NCI-H1105 treated with DMSO at 0.1 percent for 48 hours (cell line): ENCODE data around the gene IL18BP.

ENCODE experiments used
- DNase-seq: peaks from one replicate; lab custom pipeline; 2025; lab: John Stamatoyannopoulos, UW

The IL18BP gene

DNA sequence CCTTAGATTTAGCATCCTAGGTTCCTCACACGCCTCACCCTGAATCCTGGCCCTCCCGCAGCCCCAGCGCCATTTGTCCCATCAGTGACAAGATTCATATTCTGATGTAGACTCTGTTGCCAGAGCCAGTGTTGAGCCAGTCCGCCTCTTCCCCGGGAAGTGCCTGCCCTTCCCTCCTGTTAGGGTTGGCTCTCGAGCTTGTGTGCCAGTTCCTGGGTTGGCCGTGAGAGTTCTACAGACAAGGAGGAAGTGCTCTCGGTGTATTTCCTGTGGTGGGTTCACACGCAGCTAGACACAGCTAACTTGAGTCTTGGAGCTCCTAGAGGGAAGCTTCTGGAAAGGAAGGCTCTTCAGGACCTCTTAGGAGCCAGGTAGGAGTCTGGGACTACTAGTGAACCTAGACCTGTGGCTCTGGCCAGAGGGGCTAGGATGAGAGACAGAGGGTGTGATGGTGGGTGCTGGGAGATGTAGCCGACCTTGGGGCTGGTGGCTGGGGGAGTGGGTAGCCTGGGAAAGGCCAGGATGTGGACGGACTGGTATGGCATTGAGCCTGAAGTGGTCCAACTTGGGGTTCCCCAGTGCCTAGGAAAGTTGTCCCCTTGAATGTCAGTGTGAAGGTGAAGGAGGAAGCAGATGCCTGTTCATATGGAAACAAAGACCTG, at the start of gene IL18BP:
Gene IL18BP, plus strand, starts transcription at position 261 of the 662 bp plus-strand sequence. CDS start 1,076 bp downstream, outside the sequence.
- DNase-seq = no peak

DNA sequence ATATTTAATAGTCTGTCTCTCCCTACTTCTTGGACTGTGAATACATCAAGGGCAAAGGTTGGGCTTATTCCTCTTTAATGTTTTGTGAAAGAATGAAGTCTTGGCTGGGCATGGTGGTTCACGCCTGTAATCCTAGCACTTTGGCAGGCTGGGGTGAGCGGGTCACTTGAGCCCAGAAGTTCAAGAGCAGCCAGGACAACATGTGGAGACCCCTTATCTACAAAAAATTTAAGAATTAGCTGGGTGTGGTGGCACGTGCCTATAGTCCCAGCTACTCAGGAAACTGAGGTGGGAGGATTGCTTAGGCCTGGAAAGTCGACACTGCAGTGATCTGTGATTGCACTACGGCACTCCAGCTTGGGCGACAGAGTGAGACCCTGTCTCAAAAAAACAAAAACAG, 49.7 kb upstream of the IL18BP start:
- DNase-seq = no peak

DNA sequence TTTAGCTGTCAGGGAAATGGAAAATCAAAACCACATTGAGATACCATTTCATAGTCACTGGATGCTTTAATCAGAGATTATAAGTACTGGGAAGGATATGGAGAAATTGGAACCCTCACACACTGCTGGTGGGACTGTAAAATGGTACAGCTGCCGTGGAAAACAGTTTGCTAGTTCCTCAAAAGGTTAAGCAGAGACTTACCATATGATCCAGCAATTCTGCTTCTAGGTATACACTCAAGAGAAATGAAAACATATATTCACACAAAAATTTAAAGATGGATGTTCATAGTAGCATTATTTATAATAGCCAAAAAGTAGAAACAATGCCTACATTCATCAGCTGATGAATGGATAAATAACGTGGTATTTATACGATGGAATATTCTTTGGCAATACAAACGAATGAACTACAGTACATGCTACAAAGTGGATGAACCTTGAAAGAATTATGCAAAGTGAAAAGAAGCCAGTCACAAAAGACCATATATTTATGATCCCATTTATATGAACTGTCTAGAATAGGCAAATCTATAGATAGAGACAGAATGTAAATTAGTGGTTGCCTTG, 46.9 kb upstream of the IL18BP start:
- DNase-seq = no peak

DNA sequence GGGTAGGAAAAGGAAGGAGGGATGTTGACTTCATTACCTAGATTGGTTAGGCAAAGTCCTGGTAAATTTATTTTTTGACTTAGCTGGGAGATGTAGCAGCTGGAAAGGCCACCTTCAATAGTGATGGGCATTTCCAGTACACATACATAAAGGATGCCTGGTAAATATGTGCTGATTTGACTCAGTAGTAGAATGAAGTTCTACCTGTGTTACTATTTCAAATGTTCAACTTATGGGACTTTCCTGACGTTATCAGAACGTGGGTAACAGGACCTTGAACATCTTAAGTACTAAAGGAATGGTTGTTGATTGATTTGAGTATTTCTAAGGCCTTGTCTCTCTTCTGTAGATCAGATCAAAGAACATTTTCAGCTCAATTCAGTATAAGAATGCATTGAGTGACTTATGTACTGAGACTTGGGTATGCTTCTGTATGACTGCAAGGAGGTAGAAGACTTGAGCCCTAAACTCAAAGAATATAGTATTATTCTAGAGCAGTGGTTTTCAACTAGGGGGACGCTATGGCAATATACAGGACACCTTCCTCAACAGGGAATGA, 42.7 kb upstream of the IL18BP start:
- DNase-seq = no peak

DNA sequence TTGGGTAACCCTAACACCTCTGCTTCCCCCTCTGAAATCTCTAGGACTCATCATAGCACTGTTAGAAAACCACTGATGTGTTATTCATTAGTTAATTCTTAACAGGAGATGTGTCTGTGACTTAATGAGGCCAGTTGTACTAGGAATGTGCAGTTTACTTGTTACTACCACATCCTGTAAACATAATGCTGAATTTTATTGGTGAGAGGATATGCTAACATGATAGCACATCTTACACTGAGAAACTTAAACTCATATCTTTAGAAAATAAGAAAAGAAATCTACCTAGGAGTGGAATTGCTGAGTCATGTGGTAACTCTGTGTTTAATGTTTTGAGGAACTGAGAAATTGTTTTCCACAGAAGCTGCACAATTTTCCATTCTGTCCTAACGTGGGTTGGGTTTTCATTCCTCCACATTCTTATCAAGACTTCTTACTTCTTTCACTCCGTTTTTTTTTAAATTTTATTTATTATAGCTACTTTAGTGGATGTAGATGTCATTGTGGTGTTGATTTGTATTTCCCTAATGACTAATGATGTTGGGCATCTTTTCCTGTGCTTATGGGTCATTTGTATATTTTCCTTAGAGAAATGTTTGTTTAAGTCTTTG, 36.2 kb upstream of the IL18BP start:
- DNase-seq = no peak

DNA sequence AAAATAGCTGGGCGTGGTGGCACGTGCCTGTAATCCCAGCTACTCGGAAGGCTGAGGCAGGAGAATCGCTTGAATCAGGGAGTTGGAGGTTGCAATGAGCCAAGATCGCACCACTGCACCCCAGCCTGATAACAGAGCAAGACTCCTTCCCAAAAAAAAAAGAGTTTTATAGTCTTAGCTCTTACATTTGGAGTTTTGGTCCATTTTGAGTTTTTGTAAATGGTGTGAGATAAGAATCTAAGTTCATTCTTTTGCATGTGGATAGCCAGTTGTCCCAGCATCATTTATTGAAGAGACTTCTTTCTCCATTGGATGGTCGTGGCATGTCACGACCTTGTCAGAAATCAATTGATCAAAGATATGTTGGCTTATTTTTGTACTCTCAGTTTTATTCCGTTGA, 35.2 kb upstream of the IL18BP start:
- no peak for DNase-seq

DNA sequence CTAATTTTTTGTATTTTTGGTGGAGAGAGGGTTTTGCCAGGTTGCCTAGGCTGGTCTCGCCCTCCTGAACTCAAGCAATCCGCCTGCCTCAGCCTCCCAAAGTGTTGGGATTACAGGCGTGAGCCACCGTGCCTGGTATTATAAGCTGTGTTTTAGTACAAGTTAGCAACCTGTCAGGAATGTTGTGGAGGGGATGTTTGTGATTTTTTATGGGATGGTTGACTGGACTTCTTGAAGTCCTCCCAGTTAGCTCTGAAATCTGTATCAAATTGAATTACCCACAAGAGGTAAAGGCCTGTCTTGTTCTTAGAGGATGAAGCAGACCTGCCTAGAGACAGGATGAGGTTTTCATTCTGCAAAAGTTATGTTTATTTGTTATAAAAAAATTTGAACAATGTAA, 34.1 kb upstream of the IL18BP start:
- DNase-seq = no peak

DNA sequence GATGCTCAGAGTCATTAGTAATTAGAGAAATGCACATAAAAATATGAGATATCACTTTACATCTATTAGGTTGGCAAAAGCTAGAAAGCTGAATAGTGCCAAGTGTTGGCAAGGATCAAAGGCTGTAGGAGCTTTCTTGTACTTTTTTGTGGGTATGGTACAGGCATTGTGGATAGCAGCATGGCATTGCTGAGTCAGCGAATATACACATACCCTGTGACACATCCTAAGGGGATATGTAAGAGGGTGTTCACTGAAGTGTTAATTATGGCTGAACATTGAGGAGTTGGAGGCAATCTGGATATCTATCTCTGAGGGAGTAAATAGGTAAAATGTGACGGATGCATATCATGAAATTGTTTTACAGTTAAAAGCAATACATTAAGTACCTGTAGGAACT, 27.0 kb upstream of the IL18BP start:
- DNase-seq = no peak

DNA sequence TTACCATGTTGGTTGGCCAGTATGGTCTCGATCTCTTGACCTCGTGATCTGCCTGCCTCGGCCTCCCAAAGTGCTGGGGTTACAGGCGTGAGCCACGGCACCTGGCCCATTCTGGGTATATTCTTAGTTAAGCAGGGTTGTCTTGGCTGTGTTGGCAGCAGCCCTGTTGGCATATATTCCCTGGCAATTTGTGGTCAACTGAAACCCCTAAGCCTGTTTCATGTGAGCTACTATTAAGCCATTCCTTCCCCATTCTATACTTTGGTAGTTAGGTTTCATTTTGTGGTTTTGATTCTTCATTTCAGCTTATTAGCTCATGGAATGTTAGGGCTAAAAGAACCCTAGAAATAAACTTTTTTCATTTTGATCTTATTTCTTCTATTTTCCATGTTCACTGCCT, 22.2 kb upstream of the IL18BP start:
- no peak for DNase-seq

DNA sequence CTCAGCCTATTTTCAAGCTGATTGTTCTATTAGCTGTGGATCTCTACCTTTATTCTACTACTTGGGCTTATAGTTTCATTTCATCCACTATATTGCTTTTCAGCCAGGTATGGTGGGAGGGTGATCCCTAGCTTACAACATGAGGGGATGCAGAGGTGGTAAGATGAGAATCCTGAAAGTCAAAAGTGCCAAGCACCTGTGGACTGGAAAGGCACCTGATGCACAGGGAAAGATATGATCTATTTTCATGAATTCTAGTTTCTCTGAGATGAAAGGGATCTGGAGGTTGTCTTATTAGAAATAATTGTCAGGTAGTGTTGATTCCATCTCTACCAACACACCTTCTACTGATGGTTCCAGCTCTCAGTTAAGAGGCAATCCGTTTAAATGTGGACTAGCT, 21.6 kb upstream of the IL18BP start:
- DNase-seq = no peak

DNA sequence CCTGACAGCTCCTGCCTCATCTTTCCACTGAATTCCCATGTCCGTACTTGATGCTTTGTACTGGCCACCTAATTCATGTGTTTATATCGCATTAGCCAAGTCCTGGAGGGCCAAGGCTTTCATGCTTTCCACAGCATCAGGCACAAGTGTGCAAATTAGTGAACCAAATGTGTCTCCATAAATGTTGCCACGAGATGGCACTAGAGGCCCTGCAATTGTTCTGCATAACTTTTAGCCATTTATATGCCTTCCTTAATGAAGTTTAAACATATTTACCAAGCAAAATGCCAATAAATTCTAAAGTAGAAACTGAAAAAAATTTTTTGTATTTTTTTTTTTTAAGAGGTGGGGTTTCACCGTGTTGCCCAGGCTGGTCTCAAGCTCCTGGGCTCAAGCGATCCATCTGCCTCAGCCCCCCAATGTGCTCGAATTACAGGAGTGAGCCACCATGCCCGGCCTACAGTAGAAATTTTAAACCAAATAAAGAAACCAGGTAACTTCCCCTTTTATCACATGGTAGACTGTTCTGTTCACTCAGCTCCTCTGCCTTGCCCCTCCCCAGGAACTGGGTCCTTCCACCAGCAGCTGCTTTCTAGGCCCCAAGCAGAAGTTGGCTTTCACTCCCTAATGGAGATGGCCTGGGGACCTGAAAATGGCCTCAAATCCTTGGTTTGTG, 20.8 kb upstream of the IL18BP start:
- DNase-seq = peak; percentile 12

DNA sequence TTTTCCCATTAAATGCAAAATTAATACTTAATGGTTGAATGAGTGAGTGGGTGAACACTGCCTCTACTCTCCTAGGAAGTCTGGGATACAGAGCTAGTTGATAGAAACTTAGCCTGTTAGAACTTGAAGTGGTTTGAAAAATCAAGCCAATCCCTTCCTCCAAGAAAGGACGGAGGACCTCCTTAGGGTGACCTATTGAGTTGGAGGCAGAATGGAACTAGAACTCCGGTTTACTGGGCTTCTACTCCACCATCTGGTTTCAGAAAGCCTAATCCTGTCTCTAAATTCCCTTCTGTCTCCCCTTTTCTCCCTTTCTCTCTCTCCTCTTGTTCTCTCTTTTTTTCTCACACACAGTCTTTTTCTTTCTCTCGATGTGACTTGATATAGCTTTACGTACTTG, 19.6 kb upstream of the IL18BP start:
- no peak for DNase-seq

DNA sequence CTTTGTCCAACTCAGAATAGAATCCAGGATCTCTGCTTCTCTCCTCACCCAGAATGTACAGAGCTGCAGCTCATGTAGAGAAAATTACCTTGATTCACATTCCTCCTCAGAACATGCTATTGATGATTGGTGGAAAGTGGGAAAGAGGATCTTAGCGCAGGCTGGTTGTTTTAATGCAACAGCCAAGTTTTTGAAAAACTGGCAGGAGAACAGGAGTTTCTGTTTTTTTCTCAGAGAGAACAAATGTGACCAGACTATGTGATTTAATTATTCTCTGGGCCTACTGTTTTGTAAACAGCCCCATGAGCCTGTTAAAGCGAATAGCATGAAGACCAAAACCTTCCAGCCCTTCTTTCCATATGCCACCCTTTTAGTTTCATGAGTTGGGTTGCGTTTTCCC, 19.1 kb upstream of the IL18BP start:
- no peak for DNase-seq

DNA sequence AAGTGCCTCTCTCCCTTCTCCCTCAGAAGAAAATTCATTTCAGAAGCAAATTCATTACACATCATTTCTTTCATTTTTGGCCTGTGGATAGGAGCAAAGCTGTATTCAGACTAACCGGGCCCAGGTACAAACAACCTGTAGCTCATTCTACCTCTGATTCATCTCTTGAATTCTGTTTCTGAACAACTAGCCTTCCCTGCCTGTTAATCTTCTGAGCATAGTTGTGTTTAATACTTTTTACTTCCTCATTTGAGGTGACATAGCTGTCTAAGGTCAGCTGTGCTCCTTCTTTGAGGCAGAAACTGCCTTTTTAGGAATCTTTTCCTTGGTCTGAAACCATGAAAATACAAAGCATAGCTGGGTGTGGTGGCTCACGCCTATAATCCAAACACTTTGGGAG, 12.6 kb upstream of the IL18BP start:
- no peak for DNase-seq

DNA sequence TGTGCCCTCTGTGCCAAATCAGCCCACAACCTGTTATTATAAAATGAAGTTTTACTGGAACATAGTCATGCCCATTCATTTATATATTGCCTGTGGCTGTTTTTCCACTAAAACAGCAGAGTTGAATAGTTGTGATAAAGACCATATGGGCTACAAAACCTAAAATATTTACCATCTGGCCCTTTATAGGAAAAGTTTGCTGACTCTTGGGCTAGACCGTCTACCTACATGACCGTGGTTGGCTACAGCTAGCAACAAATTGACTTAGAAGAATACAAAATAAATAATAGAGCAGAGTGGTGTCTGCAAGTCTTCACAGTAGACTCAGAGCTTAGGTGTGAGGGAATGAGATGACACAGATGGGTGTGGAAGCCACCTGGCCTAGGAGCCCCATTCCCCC, 11.2 kb upstream of the IL18BP start:
- DNase-seq = no peak

DNA sequence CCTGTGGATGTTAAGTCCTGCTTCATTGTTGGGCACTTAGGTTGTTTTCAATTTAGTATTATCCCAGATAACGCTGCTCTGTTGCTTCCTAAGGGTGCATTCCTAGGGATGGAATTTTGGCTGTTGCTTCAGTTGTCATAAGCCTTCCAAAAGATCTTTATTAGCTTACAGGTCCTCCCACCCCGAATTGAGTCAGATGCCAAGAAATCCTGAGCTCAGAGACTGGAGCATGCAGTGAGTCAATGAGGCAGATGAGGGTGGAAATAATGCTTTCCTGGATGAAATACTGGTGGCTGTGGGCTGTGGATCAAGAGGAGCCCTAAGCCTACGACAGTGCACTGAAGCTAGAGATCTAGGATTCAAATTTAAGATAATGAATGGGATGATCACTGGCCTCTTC, 10.7 kb upstream of the IL18BP start:
- no peak for DNase-seq

DNA sequence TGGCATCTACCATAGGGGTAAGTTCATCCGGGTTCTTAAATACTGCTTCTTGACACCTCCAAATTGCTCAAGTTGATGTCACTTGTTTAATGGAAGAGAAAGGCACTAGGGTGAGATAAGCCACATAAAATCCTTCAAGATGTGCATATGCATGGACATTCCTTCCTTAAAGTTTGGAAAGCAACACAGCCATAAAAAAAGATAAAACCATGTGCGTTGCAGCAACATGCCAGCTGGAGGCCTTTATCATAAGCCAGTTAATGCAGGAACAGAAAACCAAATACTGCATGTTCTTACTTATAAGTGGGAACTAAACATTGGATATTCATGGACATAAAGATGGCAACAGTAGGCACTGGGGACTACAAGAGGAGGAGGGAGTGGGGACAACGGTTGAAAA, 8.0 kb upstream of the IL18BP start:
- no peak for DNase-seq

DNA sequence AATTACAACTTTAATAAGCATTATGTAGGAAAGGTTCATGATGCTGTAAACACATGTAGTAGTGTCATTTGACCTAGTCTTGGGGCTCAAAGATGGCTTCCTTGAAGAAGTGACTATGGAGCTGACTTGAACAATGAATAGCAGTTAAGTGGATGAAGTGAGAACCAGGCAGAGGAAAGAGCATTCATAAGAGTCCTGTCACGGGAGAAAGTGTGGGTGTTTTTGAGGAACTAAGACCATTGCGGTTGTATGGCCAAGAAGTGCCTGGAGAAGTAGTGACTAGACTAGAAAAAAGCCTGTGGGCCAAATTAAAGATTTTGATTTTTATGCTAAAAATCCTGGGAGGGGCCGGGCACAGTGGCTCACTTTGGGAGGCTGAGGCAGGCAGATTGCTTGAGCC, 7.2 kb upstream of the IL18BP start:
- no peak for DNase-seq

DNA sequence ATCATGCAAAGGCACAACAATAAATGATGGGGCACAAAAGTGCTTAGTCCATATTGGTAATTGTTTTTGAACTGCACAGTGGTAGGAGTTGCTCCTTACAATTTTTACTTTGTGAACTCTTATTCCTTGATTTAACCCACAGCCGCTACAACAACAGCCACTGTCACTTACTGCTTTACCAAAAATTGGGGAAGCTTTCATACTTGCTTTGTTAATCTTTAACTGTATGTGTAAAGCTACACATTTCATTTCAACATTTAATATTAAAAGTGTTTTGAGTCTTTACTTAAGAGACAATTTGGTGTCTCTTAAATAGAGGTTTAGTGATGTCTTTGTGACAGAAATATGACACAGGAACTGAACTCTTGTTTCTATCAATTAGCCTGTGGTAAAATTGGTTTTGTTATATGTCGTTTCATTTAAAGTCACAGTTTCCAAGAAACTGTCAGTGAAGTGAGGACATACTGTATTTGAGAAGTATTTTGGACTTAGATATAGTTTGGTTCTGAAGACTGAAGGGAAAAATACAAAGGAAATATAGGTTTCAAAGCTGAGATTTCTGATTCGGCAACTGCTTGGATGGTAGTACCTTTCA, 6.5 kb upstream of the IL18BP start:
- no peak for DNase-seq

DNA sequence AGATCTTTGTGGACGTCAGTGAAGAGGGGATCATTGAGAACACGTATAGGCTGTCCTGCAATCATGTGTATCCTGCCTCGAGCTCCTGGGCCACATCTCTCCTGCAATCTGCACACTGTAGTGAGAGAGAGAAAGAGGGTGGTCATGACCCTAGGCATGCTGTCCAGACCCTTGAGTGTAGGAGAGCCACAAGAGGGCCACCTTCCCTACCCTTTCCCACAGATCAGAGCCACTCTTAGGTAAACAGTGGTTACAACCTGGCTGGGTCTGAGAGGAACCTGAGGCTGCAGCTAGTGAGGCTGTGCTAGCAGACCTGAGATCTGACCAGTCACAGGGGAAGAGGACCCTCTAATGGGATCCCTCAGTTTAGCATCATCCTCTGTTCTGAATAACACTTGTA, 3.9 kb upstream of the IL18BP start:
- no peak for DNase-seq

DNA sequence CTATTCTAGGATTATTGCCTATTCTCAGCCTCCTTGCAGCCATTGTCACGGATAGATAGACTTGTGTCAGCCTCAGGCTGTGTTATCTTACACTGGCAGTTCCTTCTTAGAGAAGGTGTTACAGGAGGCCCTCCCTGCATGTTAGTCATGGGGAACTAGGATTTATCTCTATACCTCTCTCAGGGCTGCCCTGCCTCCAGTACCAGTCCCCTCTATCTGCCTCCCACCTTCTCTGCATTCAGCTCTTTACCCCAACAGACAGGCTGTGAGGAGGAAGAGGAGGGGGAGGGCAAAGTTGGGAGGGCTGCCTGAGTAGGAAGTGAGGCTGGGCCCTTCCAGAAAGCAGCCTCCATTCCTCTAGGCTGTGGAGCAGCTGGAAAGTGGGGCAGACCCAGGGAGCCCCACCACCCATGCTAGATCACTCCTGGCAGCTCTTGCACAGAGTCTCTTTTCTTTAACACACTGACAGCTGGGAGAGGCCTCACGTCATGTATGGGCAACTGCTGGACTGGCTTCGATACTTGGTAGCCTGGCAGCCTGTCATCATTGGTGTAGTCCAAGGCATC, 2.9 kb upstream of the IL18BP start:
- no peak for DNase-seq

DNA sequence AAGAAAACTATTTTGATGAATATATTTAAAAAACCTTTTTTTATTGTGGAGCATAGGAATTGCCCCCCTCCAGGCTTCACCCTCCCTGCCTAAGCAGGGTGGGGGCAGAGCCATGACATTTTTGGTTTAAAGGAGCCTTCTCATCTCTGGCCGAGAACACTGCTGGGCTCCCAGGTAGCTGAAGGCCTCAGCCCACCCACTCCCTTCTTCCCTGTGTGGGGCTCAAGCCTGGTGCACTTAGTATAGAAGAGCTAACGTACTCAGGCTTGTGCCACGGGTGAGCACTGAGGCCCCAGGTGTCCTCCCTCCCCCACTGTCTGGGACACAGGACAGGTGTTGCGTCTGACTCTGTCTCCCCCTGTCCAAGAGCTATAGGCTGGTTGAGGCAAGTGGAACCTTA, 2.2 kb upstream of the IL18BP start:
- no peak for DNase-seq
